GM18861 (cell line): ENCODE results near the gene SFT2D2.
"Not testable (repeated sequence)": the region's sequence is repeated elsewhere in the genome, so short reads cannot be mapped to it uniquely, and the experiment has no call there.

ENCODE experiments used
- ATAC-seq: cut with Tn5 transposase; IDR thresholded peaks from one replicate; pipeline ENCODE4 v1.9.1; 2021; ENCODE audit not compliant: unreplicated experiment

Gene SFT2D2

DNA sequence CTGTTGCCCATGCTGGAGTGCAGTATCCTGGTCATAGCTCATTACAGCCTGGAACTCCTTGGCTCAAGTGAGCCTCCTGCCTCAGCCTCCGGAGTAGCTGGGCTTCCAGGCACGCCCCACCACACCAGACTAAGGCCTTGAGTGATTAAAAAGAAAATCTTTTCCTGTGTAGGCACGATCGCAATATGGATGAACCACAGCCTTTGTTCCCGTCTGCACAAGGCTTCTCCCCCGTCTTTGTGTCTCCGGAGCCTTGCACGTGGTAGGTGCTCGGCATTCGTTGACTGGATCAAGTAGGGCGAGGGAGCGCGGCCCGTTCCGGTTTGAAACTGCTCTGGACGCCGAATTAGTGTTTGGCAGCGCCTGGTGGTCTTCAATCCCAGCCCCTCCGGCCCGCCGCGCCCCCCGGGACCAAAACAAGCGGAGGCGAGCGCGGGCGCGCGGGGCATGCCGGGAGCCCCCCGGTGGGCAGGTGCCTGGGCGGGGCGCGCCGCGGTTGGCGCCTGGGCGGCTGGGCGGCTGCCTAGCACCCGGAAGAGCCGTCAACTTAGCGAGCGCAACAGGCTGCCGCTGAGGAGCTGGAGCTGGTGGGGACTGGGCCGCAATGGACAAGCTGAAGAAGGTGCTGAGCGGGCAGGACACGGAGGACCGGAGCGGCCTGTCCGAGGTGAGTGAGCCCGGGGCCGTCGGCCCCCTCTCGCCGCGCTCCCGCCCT, at the start of gene SFT2D2:
Gene SFT2D2, plus strand, starts transcription at position 529 of the 715 bp plus-strand sequence. Its CDS starts 76 bp downstream, at position 605.
- ATAC-seq, result peak; percentile 73

DNA sequence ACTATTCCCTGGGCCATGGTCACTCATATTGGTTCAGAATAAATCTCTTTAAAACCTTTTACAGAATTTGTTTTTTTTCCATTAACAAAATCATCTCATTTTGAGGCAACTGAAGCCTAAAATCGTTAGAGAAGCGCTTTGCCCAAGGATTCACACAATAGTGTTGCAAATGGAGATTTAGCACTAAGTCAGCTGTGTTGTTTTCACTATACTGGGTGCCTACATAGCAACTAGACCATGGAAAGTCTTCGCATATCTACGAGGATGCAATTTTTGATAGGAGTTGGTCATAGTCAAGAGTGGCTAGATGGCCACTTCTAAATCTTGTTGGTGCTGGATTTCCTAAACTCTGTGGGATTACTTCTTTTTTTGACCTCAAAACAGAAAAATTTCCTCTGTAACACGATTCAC, 47.6 kb upstream of the SFT2D2 start:
- ATAC-seq, result no peak

DNA sequence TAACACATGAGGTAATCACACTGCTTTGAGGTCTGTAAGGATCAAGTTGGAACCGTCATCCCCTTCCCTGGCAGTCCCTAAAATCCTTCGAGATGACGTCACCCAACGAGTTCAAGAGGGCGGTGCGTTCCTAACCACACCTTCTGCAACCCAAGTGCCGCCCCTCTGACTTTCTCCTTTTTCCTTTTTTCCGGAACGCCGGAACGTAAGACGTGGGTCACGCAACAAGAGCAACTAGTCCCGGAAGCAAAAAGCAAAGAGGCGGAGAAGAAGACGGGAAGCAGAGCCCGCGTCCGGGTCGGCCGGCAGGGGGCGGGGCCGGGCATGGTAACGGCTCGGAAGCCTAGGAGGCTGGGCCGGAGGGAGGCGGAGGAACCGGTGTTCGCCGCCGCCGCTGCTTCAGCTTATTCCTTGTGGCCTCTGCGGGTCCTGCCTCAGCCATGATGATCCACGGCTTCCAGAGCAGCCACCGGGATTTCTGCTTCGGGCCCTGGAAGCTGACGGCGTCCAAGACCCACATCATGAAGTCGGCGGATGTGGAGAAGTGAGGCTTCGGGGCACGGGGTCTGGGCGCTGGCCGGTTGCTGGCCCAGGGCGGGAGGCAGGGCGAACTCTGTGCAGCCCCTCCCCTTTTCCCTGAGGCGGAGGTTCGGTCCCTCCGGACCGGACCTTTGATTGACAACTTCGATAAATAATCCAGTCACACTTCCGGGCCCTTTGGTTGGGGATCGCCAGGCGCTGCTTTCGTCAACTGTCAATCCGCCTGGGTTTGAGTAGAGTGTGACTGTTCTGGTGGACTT, 47.0 kb upstream of the SFT2D2 start, which contains the start of gene TIPRL:
Gene TIPRL, plus strand, starts transcription at position 325 of the 800 bp plus-strand sequence. Its CDS starts 116 bp downstream, at position 441.
- ATAC-seq, result peak; percentile 76

DNA sequence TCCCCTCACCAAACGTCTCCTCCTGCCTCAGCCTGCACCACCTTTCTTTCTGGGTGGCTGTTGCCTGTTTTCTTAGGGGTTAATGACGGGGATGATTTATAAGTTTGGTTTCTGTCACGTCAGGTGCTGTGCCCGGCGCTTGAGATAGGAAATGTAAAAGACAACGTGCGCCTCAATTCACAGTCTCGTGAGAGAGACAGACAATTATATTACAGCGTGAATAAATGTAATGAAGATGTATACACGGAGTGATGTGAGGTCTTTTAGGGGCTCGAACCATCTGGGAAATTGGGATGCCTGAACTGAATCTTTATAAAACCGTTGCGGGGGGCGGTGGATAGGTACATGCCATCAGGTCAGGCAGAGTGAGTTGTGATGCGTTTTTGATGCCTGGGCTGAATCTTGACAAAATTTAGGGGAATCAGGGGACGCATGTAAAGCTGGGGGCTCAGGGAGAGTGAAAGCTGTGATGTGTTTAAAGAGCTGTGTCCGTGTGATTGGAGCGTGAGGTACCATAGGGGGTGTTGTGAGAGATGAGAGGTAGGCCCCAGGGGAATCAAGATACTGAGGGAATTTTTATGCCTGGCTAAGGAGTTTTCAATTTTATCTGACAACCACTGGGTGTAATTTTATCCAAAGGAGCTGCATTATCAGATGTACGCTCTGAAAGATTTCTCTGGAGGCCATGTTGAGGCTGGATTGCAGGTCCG, 46.2 kb upstream of the SFT2D2 start:
- no peak for ATAC-seq

DNA sequence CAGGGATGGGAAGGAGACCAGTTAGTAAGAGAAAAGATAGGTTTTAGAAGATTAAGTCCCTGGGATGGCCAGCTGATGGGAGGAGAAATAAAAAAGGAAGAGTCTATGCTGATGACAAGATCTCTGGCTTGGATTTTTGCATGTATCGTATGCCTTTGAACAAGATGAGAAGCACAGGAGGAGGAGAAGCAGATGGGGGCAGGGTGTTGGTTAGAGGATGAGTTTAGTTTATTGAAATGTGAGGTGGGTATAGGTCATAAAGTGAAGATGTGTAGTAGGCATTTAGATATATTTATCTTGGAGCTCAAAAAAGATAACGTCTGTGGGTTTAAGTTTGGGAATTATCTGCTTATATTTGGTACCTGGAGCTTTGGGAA, 45.7 kb upstream of the SFT2D2 start:
- no peak for ATAC-seq

DNA sequence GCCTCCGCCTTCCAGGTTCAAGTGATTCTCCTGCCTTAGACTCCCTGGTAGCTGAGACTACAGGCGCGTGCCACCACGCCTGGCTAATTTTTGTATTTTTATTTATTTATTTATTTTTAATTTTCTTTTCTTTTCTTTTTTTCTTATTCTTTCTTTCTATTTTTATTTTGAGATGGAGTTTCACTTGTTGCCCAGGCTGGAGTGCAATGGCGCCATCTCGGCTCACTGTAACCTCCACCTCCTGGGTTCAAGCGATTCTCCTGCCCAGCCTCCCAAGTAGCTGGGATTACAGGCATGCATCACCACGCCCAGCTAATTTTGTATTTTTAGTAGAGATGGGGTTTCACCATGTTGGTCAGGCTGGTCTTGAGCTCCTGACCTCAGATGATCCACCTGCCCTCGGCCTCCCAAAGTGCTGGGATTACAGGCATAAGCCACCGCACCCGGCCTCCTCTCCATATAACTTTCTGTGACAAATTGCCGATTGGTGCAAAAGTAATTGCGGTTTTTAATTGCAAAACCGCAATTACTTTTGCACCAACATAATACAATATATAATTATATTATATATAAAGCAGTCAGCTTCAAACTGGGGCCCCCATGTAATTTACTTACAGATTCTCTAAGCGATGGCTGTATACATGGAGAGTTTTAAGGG, 44.6 kb upstream of the SFT2D2 start:
- not testable (repeated sequence) for ATAC-seq

DNA sequence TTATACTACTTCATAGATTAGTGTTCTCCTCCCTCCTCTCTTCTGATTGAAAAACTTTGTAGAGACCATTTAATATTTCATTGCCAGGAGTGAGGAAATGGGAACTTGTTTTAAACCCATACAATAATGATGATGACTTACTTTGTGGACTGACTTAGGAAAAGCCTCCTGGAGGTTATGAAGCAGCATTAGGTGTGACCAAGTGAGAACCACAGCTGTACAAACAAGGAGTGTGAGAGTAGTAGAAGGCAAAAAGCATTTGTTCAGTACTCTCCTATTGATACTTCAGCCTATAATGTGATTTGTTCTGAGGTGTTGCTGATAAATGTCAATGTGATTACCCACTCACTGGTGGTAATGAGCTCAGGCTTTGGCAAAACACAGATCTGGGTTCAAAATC, 38.6 kb upstream of the SFT2D2 start:
- ATAC-seq, result no peak

DNA sequence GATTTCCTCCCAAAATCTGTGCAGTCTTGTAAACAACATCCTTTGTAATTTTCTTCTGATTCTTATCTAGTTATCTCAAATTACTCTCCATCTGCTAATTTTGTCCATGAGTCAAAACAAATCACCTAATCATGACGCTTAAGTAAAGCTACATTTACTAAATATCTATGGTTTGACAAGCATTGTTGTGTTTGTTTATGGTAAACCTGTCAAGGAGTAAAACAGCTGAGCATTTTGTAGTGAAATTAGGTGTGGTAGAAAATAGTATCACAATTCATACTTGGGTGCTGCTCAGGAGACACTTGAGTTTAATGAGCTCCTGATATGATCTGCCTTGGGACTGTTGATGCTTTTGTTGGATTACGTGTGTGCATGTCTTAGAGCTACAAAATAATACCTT, 35.4 kb upstream of the SFT2D2 start:
- no peak for ATAC-seq

DNA sequence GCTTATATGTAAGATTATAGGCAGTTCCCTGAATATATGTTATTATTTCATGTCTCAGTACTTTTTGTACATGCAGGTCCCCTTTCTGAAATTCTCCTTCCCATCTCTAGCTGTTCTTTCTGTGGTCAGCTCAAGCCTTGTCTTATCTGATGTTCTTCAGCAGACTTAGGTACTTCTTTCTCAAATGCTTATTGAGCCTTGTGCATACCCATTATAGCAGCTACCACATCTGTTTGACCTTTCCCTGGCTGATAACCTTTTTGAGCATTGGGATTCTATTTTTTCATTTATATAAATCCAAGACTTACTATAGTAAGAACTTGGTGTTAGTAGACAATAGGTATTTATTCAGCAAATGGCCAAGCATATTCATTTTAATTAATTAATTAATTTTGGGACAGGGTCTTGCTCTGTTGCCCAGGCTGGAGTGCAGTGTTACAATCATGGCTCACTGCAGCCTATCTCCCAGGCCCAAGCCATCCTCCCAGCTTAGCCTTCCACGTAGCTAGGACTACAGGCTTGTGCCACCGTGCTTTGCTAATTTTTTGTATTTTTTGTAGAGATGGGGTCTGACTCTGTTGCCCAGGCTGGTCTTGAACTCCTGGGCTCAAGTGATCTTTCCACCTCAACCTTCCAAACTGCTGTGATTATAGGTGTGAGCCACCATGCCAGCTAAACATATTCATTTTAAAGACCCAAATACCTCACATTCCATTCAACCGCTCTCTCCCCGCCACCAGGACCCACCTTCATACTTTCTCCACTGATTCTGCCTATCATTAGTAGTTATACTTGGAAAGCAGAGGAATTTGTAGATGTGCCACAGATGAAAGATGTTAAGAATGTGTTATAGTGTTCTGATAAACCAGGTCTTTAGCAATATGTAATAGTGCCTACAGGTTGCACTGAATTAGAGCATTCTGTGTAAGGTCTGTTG, 30.3 kb upstream of the SFT2D2 start:
- ATAC-seq, result no peak

DNA sequence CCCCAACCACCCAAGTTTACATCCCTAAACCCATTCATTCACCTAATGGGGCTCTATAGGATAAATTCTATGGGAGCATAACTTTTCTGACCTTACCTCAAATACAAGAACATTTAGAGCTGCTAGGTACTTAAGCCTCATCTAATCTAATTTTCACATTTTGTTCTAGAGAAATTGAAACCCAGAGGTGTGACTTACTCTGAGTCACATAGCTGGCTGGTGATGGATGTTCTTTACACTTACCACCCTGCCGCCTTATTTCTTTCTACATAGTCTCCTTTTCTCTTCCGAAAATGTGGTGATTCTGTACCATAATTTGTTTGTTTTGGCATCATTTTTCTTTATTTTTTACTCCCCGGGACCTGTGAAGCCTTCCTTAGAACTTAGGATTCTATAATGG, 26.7 kb upstream of the SFT2D2 start:
- ATAC-seq, result no peak

DNA sequence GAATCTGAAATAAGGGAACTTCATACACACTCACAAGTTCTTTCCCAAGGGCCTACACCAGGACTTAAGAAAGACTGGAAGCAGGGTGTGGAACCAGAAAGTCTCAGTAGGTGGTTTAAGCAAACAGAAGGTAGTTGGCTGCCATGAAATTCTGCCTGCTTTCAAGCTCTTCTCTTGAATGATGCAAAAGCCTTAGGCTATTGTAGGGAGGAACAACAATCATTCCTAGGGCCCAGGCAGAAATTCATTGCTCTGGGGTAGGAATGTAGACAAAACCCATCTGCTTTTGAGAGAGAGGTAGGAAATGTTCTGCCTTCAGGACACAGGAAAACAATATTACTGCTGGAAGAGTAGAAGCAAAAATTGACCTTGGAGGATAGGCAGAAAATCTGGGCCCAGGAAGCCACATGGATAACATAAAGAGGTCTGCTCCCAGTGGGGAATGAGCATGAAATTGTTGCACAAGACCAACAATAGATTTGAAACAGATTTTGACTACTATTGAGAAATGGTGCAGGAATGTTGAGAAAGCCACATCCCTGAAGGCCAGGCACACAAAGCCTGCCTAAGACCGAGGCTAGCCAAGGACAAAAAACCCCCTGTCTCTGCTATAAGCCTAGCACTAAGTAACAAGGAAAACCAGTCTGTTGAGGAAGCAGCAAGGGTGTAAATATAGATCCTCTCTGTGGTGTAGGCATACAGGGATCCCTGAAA, 22.7 kb upstream of the SFT2D2 start:
- no peak for ATAC-seq

DNA sequence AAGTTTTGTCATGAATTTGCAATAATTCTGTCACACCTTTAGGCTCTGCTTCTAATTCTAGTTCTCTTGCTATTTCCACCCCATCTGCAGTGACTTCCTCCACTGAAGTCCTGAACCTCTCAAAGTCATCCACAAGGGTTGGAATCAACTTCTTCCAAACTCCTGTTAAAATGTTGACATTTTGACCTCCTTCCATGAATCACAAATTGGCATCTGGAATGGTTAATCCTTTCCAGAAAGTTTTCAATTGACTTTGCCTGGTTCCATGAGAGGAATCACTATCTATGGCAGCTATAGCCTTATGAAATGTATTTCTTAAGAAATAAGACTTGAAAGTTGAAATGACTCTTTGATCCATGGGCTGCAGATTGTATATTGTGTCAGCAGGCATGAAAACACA, 19.7 kb upstream of the SFT2D2 start:
- ATAC-seq, result no peak

DNA sequence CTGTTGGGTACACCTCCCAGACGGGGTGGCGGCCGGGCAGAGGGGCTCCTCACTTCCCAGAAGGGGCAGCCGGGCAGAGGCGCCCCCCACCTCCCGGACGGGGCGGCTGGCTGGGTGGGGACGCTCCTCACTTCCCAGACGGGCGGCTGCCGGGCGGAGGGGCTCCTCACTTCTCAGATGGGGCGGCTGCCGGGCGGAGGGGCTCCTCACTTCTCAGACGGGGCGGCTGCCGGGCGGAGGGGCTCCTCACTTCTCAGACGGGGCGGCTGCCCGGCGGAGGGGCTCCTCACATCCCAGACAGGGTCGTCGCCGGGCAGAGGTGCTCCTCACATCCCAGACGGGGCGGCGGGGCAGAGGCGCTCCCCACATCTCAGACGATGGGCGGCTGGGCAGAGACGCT, 18.1 kb upstream of the SFT2D2 start:
- not testable (repeated sequence) for ATAC-seq

DNA sequence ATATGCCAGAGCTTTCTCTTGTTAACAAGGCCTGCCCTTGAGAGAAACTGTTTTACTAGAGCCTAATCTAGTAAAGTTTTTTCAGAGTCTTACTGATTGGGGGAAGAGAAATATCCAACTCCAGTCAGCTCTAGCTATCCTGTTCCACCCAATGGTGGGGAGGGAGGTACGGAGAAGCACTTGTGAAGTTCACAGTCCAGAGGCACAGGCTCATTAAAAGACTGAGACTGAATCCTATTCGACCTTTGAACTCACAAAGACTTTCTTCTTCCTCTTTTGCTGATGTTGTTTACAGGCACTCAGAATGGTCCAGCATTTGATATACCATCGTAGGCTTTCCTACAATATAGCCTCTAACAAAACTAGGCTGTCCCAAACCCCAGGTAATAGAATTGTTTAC, 15.5 kb upstream of the SFT2D2 start:
- ATAC-seq, result no peak

DNA sequence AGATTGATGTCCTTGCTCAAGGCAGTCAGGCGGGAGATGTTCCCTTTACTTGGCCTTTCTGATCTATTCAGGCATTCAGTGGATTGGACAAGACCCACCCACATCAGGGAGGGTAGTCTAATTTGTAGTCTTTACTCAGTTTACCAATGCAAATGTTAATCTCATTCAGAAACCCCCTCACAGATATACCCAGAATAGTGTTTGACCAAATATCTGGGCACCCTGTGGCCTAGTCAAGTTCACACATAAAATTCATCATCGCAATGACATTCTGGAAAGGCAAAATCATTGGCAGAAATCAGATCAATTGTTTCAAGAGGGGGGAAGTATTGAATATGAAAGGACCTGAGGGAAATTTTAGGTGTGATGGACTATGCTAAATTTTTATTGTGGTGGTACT, 12.5 kb upstream of the SFT2D2 start:
- no peak for ATAC-seq

DNA sequence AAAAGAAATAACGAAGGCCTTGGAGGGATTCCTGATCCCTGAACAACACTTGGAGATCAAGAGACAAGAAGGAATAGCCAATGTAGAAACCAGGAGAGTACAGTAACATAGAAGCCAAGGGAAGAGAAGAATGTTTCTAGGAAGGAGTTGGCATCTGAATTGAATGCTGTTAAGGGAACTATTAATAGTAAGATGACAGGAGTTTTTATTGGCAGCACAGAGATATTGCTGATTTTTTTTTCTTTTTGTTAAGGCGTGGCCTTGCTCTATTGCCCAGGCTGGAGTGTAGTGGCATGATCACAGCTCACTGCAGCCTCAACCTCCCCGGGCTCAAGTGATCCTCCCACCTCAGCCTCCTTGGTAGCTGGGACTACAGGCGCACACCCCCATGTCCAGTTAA, 9.6 kb upstream of the SFT2D2 start:
- no peak for ATAC-seq

DNA sequence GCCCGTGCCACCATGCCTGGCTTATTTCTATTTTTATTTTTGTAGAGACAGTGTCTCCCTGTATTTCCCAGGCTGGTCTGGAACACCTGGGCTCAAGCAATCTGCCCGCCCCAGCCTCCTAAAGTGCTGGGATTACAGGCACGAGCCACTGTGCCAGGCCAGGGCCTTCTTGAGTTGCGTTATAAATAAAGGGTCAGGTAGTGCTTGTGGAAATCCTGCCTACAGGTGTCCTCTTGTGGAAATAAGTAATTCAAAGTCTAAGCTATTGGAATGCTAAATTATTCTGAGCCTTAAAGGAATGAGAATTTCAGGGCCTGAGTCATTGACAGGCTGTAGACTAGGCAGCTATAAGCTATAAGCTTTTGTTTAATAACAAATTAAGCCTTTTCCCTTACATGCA, 8.1 kb upstream of the SFT2D2 start:
- ATAC-seq, result no peak

DNA sequence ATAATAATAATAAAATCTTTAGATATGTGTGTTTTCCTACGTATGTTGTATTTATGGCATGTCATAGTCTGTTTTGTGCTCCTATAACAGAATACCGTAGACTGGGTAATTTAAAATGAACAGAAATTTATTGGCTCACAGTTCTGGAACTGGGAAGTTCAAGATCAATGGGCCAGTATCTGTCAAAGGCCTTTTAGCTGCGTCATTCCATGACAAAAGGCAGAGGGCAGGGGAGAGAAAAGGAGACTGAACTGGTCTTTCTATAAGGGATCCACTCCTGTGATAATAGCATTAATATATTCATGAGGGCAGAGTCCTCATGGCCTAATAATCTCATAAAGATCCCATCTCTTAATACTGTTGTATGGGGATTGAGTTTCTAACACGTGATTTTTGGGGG, 7.1 kb upstream of the SFT2D2 start:
- no peak for ATAC-seq

DNA sequence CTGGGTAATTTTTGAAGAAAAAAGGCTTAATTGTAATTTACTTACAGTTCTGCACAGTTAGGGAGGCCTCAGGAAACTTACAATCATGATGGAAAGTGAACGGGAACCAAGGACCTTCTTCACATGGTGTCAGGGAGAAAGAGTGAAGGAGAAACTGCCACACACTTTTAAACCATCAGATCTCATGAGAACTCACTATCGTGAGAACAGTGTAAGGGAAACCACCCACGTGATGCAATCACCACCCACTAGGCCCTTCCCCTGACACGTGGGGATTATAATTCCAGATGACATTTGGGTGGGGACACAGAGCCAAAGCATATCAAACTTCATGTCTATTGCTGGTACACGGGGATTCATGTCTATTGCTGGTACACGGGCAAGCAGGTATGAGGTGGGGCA, 5.3 kb upstream of the SFT2D2 start:
- no peak for ATAC-seq

DNA sequence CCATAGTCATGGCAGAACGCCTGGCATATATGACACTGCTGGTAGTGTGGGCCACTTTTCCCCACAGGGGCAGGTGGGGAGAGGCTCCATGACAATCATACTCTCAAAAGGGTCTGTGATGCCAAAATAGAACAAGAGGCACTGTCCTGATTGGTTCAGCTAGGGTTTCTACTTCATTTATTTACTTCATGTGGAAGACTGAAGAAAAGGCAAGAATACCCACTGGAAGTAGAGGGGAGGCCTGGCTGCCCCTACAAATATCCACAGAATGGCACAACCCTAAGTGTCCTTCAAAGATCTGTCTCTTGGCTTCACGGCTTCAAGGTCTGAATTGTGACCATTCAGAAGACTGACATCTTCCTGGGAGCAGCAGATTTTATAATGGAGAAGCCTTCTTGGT, 4.5 kb upstream of the SFT2D2 start:
- ATAC-seq, result no peak
